ENCODE measurements around the gene GNG14. TPM values are rescaled to one million over a fixed set of nuclear protein-coding genes. Genes with fewer than 3 reads are reported as not detected.
A peak's percentile ranks its signal among the peaks of the same experiment; 100 is the strongest.
"Not testable (repeated sequence)": the region's sequence is repeated elsewhere in the genome, so short reads cannot be mapped to it uniquely, and the experiment has no call there.

Gene GNG14
- total and polyA plus RNA-seq, 4 donors = 1.6 TPM; not detected in 3

DNA sequence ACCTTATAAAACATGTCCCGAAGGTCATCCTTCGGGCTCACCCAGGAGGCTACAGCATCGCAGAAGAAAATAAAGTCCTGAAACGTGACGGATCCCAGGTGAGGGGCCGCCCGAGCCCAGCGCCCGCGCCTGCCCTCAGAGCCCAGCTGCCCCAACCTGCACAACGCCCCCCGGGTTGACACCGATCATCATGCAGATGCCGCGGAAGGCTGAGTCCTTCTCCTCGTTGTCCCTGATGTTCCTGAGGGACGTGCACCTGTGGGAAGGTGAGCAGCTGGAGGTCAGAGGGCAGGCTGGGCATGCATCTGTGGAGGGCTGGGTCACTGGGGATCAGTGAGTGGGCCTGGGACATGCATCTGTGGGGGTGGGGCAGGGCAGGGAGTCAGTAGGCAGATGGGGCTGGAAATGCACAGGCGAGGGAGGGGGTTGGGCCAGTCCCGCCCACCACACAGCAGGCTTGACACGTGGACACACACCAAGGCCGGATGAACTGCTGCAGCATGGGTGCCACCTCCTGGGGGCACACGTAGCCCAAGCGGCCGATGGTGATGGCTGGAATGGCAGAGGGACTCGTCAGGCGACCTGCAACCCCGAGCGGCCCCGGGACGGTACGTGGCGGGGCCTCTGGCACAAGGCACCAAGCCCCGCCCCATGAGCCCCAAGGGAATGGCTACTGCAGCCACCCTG, 13.9 kb downstream of the GNG14 start:
- peaks cover 86% of the 10 kb centered on the region for H3K36me3 ChIP-seq (ENCODE audit: control insufficient read depth, insufficient read depth, low read length)
- no peak overlapping the region for H3K4me3 ChIP-seq (ENCODE audit: low read depth, low read length)
- peaks cover 8% of the 10 kb centered on the region for H3K4me1 ChIP-seq (ENCODE audit: control insufficient read depth, insufficient read depth, low read length)
- H3K27ac ChIP-seq (ENCODE audit: low read depth, low read length) = no peak overlapping the region
- no peaks in the 10 kb centered on the region for H3K9me3 ChIP-seq (ENCODE audit: control insufficient read depth, insufficient read depth, low read length)
- DNase-seq (ENCODE audit: low read depth in 4 of 6, low spot score in 6 of 6) = no peak
- no peaks in the 10 kb centered on the region for H3K27me3 ChIP-seq (ENCODE audit: control insufficient read depth, insufficient read depth, low read length)
- 97% methylated on average over 33 of the region's 33 CpGs for WGBS (ENCODE audit: insufficient coverage)

- no peaks in the 10 kb centered on the region for H3K27me3 ChIP-seq (ENCODE audit: control insufficient read depth, insufficient read depth, low read length)
- no peak overlapping the region for H3K4me3 ChIP-seq (ENCODE audit: low read depth, low read length)
- H3K27ac ChIP-seq (ENCODE audit: low read depth, low read length) = no peak overlapping the region
- no peaks in the 10 kb centered on the region for H3K9me3 ChIP-seq (ENCODE audit: control insufficient read depth, insufficient read depth, low read length)
- H3K4me1 ChIP-seq (ENCODE audit: control insufficient read depth, insufficient read depth, low read length) = no peaks in the 10 kb centered on the region
- 42% methylated on average over 9 of the region's 9 CpGs for WGBS (ENCODE audit: insufficient coverage)
- DNase-seq (ENCODE audit: low read depth in 4 of 6, low spot score in 6 of 6) = peak in 2 of 6 donors; percentile 68 to 89
- peaks cover 95% of the 10 kb centered on the region for H3K36me3 ChIP-seq (ENCODE audit: control insufficient read depth, insufficient read depth, low read length)
Measured at GRCh38 chr19:12703046-12703445, 15.2 kb downstream of the GNG14 start.

DNA sequence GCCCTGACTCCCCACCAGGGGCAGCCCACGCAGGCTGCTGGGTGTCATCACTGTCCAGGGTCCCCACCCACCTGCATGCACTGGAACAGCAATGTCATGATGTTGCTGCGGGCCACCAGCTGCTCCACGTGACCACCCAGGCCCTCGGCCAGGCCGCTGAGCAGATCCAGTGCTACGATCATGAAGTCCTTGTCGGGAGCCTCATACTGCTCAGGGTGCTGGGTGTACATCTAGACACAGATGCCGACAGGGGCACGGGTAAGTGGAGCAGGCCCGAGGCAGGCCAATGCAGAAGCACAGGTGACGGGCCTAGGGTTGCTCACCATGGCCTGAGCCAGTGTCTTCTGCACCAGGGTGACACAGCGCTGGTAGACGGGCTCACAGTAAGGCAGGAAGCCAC, 17.4 kb downstream of the GNG14 start:
- DNase-seq (ENCODE audit: low read depth in 4 of 6, low spot score in 6 of 6) = no peak
- no peaks in the 10 kb centered on the region for H3K4me1 ChIP-seq (ENCODE audit: control insufficient read depth, insufficient read depth, low read length)
- no peak overlapping the region for H3K27ac ChIP-seq (ENCODE audit: low read depth, low read length)
- no peak overlapping the region for H3K4me3 ChIP-seq (ENCODE audit: low read depth, low read length)
- no peaks in the 10 kb centered on the region for H3K9me3 ChIP-seq (ENCODE audit: control insufficient read depth, insufficient read depth, low read length)
- WGBS (ENCODE audit: insufficient coverage) = 97% methylated on average over 13 of the region's 13 CpGs
- no peaks in the 10 kb centered on the region for H3K27me3 ChIP-seq (ENCODE audit: control insufficient read depth, insufficient read depth, low read length)
- peaks cover 99% of the 10 kb centered on the region for H3K36me3 ChIP-seq (ENCODE audit: control insufficient read depth, insufficient read depth, low read length)

DNA sequence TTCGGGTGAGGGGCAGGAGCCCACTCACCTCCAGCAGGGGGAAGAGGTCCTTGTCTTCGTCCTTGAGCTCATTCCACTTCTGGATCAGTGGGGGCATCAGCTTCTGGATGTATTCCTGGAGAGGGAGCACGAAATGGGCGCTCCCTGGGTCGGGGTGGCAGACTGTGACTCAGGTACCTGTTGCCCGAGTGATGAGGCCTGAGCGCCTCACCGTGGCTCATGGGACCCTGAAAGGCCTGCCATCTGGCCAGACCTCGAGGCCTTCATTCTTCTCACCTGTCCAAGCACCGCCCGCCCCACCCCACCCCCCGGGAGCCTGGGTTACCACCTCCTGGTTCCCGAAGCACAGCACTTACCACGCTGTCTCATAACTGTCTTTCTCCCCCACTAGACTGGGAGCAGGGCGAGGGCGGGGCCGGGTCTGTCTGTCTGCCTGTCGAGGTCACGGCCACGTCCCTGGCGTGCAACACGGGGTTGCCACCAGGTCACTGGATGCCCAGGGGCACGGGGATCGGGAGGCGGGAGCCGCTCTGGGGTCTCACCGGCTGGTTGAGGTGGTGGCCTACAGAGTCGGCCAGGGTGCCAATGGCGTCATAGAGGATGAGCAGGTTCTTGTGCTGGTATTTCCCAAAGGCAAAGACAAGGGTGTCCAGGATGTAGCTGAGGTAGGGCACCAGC, 18.0 kb downstream of the GNG14 start:
- WGBS (ENCODE audit: insufficient coverage) = 94% methylated on average over 27 of the region's 29 CpGs
- Histone ChIP-seq H3K27ac (ENCODE audit: low read depth, low read length) (no peak overlapping the region), H3K4me1 (ENCODE audit: control insufficient read depth, insufficient read depth, low read length) (no peaks in the 10 kb centered on the region), H3K9me3 (ENCODE audit: control insufficient read depth, insufficient read depth, low read length) (no peaks in the 10 kb centered on the region), H3K27me3 (ENCODE audit: control insufficient read depth, insufficient read depth, low read length) (no peaks in the 10 kb centered on the region), H3K4me3 (ENCODE audit: low read depth, low read length) (no peak overlapping the region), H3K36me3 (ENCODE audit: control insufficient read depth, insufficient read depth, low read length) (peaks cover 99% of the 10 kb centered on the region)
- DNase-seq (ENCODE audit: low read depth in 4 of 6, low spot score in 6 of 6) = no peak

DNA sequence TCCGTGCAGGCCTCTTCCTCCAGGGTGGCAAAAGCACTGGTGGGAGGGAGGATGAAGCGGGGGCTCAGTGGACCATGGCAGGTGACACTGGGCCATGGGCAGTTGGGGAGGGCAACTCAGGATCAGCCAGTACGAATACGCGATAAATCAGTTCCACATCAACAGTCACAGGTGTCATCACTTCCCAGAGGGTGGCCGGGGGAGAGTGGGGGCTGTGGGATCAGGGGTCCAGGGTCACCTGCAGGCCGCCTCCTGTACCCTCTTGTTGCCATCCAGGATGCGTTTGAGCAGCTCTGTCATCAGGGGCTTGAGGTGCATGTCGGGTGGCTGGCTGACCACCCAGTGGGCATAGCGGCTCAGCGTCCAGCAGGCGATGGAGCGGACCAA, 18.5 kb downstream of the GNG14 start:
- Histone ChIP-seq H3K4me1 (ENCODE audit: control insufficient read depth, insufficient read depth, low read length) (no peaks in the 10 kb centered on the region), H3K27ac (ENCODE audit: low read depth, low read length) (no peak overlapping the region), H3K36me3 (ENCODE audit: control insufficient read depth, insufficient read depth, low read length) (peaks cover 99% of the 10 kb centered on the region), H3K27me3 (ENCODE audit: control insufficient read depth, insufficient read depth, low read length) (no peaks in the 10 kb centered on the region), H3K4me3 (ENCODE audit: low read depth, low read length) (no peak overlapping the region), H3K9me3 (ENCODE audit: control insufficient read depth, insufficient read depth, low read length) (no peaks in the 10 kb centered on the region)
- no peak for DNase-seq (ENCODE audit: low read depth in 4 of 6, low spot score in 6 of 6)
- WGBS (ENCODE audit: insufficient coverage) = 95% methylated on average over 10 of the region's 13 CpGs

DNA sequence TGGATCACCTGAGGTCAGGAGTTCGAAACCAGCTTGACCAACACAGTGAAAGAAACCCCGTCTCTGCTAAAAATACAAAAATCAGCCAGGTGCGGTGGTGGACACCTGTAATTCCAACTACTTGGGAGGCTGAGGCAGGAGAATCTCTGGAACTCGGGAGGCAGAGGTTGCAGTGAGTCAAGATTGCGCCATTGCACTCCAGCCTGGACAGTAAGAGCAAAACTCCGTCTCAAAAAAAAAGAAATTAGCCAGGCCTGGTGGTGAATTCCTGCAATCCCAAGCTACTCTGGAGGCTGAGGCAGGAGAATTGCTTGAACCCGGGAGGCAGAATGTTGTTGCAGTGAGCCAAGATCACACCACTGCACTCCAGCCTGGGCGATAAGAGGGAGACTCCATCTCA, 20.8 kb downstream of the GNG14 start:
- no peaks in the 10 kb centered on the region for H3K27me3 ChIP-seq (ENCODE audit: control insufficient read depth, insufficient read depth, low read length)
- H3K4me3 ChIP-seq (ENCODE audit: low read depth, low read length) = no peak overlapping the region
- no peaks in the 10 kb centered on the region for H3K4me1 ChIP-seq (ENCODE audit: control insufficient read depth, insufficient read depth, low read length)
- DNase-seq (ENCODE audit: low read depth in 4 of 6, low spot score in 6 of 6) = no peak
- H3K9me3 ChIP-seq (ENCODE audit: control insufficient read depth, insufficient read depth, low read length) = no peaks in the 10 kb centered on the region
- 97% methylated on average over 6 of the region's 8 CpGs for WGBS (ENCODE audit: insufficient coverage)
- no peak overlapping the region for H3K27ac ChIP-seq (ENCODE audit: low read depth, low read length)
- peaks cover 92% of the 10 kb centered on the region for H3K36me3 ChIP-seq (ENCODE audit: control insufficient read depth, insufficient read depth, low read length)

GRCh38 chr19:12711187-12711586, 23.4 kb downstream of the GNG14 start:
- H3K4me1 ChIP-seq (ENCODE audit: control insufficient read depth, insufficient read depth, low read length) = no peaks in the 10 kb centered on the region
- no peak overlapping the region for H3K27ac ChIP-seq (ENCODE audit: low read depth, low read length)
- peaks cover 92% of the 10 kb centered on the region for H3K36me3 ChIP-seq (ENCODE audit: control insufficient read depth, insufficient read depth, low read length)
- H3K4me3 ChIP-seq (ENCODE audit: low read depth, low read length) = no peak overlapping the region
- no peaks in the 10 kb centered on the region for H3K9me3 ChIP-seq (ENCODE audit: control insufficient read depth, insufficient read depth, low read length)
- 97% methylated on average over 13 of the region's 17 CpGs for WGBS (ENCODE audit: insufficient coverage)
- H3K27me3 ChIP-seq (ENCODE audit: control insufficient read depth, insufficient read depth, low read length) = no peaks in the 10 kb centered on the region
- no peak for DNase-seq (ENCODE audit: low read depth in 4 of 6, low spot score in 6 of 6)

DNA sequence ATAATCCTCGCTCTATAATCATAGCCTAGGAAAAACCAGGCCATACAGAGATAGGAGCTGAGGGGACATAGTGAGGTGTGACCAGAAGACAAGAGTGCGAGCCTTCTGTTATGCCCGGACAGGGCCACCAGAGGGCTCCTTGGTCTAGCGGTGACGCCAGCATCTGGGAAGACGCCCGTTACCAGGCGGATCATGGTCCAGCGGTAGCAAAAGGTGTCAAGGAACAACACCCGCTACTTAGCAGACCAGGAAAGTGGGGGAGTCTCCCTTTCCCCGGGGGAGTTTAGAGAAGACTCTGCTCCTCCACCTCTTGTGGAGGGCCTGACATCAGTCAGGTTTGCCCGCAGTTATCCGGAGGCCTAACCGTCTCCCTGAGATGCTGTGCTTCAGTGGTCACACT, 24.3 kb downstream of the GNG14 start:
- not testable (repeated sequence) for H3K4me3 ChIP-seq (ENCODE audit: low read depth, low read length); DNase-seq (ENCODE audit: low read depth in 4 of 6, low spot score in 6 of 6); H3K27me3 ChIP-seq (ENCODE audit: control insufficient read depth, insufficient read depth, low read length); H3K27ac ChIP-seq (ENCODE audit: low read depth, low read length); H3K4me1 ChIP-seq (ENCODE audit: control insufficient read depth, insufficient read depth, low read length); H3K9me3 ChIP-seq (ENCODE audit: control insufficient read depth, insufficient read depth, low read length)
- peaks cover 91% of the 10 kb centered on the region for H3K36me3 ChIP-seq (ENCODE audit: control insufficient read depth, insufficient read depth, low read length)
- WGBS (ENCODE audit: insufficient coverage) = 86% methylated on average over 4 of the region's 14 CpGs

GRCh38 chr19:12713304-12713703, 25.5 kb downstream of the GNG14 start:
- not testable (repeated sequence) for H3K4me1 ChIP-seq (ENCODE audit: control insufficient read depth, insufficient read depth, low read length); H3K4me3 ChIP-seq (ENCODE audit: low read depth, low read length); H3K27me3 ChIP-seq (ENCODE audit: control insufficient read depth, insufficient read depth, low read length); H3K9me3 ChIP-seq (ENCODE audit: control insufficient read depth, insufficient read depth, low read length); H3K27ac ChIP-seq (ENCODE audit: low read depth, low read length); DNase-seq (ENCODE audit: low read depth in 4 of 6, low spot score in 6 of 6)
- H3K36me3 ChIP-seq (ENCODE audit: control insufficient read depth, insufficient read depth, low read length) = peaks cover 91% of the 10 kb centered on the region
- WGBS (ENCODE audit: insufficient coverage) = 94% methylated on average over 3 of the region's 9 CpGs

DNA sequence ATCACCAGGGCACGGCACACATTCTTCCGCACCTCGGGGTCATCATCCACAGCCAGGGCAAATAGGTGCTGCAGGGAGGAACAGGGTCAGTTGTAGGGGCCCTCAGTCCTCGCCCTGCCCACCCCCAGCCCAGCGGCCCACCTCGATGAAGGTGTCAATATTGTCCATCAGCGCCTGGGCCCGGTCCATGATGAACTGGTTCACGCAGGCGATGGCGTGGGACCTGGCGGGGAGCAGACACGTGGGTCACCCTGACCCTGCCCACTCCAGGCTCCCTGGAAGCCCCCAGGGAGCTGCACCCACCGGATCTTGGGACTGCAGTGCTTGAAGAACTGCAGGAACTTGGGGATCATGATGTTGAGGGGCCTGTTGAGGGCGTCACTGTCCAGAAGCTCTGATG, 27.3 kb downstream of the GNG14 start:
- Histone ChIP-seq H3K36me3 (ENCODE audit: control insufficient read depth, insufficient read depth, low read length) (peaks cover 86% of the 10 kb centered on the region), H3K4me1 (ENCODE audit: control insufficient read depth, insufficient read depth, low read length) (peaks cover 6% of the 10 kb centered on the region), H3K4me3 (ENCODE audit: low read depth, low read length) (no peak overlapping the region), H3K27me3 (ENCODE audit: control insufficient read depth, insufficient read depth, low read length) (no peaks in the 10 kb centered on the region), H3K27ac (ENCODE audit: low read depth, low read length) (no peak overlapping the region), H3K9me3 (ENCODE audit: control insufficient read depth, insufficient read depth, low read length) (no peaks in the 10 kb centered on the region)
- no peak for DNase-seq (ENCODE audit: low read depth in 4 of 6, low spot score in 6 of 6)
- 97% methylated on average over 15 of the region's 15 CpGs for WGBS (ENCODE audit: insufficient coverage)

Measured in spinal cord (tissue), 10 donors.